ENCODE results near the gene FXYD7.
"Not testable (repeated sequence)": the region's sequence is repeated elsewhere in the genome, so short reads cannot be mapped to it uniquely, and the experiment has no call there.

Gene FXYD7

GRCh38 chr19:35150445-35150844 lies 7.4 kb downstream of the FXYD7 start:
- no peaks in the 10 kb centered on the region for H3K9me3 ChIP-seq (ENCODE audit: control insufficient read depth, insufficient read depth, low read depth, low read length)
- peak; percentile 82 for TF ChIP-seq ZNF341 (tag by site-specific recombination; IDR thresholded peaks at IDR 0.05; ENCODE audit: low read depth)
- TF ChIP-seq PRDM10 (tag by site-specific recombination; IDR thresholded peaks at IDR 0.05) = peak; percentile 97
- TF ChIP-seq GFI1B (tag by site-specific recombination; IDR thresholded peaks at IDR 0.05) = no peak
- no peaks in the 10 kb centered on the region; a peak in 1 of 3 replicates for H3K36me3 ChIP-seq (ENCODE audit: control insufficient read depth in 2 of 2, insufficient read depth in 1 of 2, low read length in 2 of 2)
- H3K4me3 ChIP-seq (ENCODE audit: low read depth, low read length) = no peak overlapping the region
- H3K4me1 ChIP-seq (ENCODE audit: control insufficient read depth, insufficient read depth, low read length) = peaks cover 21% of the 10 kb centered on the region
- CTCF ChIA-PET = interaction anchor here (0.6 to 1.7 kb wide), 3 partner anchors 9 to 83 kb away, joined by 4 to 8 read pairs (median 6); no protein-coding TSS in a partner anchor
- 0 out of 2 replicates have a peak overlapping the region, but pooled peaks have one; percentile 14 for H3K27ac ChIP-seq (ENCODE audit: extremely low read depth, low read depth, low read length)
- POLR2A ChIA-PET = no interaction called here

GRCh38 chr19:35151273-35152065 lies 8.4 kb downstream of the FXYD7 start:
- Histone ChIP-seq H3K36me3 (ENCODE audit: control insufficient read depth in 2 of 2, insufficient read depth in 1 of 2, low read length in 2 of 2) (no peaks in the 10 kb centered on the region; a peak in 1 of 3 replicates), H3K4me1 (ENCODE audit: control insufficient read depth, insufficient read depth, low read length) (peaks cover 24% of the 10 kb centered on the region), H3K9me3 (ENCODE audit: control insufficient read depth, insufficient read depth, low read depth, low read length) (no peaks in the 10 kb centered on the region), H3K27ac (ENCODE audit: extremely low read depth, low read depth, low read length) (no peak overlapping the region), H3K4me3 (ENCODE audit: low read depth, low read length) (no peak overlapping the region)
- ChIA-PET CTCF (interaction anchor here (0.6 to 5.9 kb wide), 8 partner anchors 9 to 966 kb away, joined by 3 to 82 read pairs (median 6); partner anchors contain the start of genes FXYD7 and LGI4), POLR2A (interaction anchor here (0.6 to 1.8 kb wide), 3 partner anchors 10 to 113 kb away, joined by 3 to 4 read pairs (median 4); no protein-coding TSS in a partner anchor)
- no peak for TF ChIP-seq ZNF10 (tag by site-specific recombination; IDR thresholded peaks at IDR 0.05)
- no peak for TF ChIP-seq ZNF24 (tag by site-specific recombination; IDR thresholded peaks at IDR 0.05)

GRCh38 chr19:35153129-35153522 lies 10.1 kb downstream of the FXYD7 start:
- peaks cover 9 to 15% of the 10 kb centered on the region in 2 experiments for H3K36me3 ChIP-seq (ENCODE audit: control insufficient read depth in 2 of 2, insufficient read depth in 1 of 2, low read length in 2 of 2)
- H3K4me1 ChIP-seq (ENCODE audit: control insufficient read depth, insufficient read depth, low read length) = peaks cover 24% of the 10 kb centered on the region
- H3K4me3 ChIP-seq (ENCODE audit: low read depth, low read length); H3K27ac ChIP-seq (ENCODE audit: extremely low read depth, low read depth, low read length); H3K9me3 ChIP-seq (ENCODE audit: control insufficient read depth, insufficient read depth, low read depth, low read length): not testable (repeated sequence)
- peak; percentile 69; the same call in 1 of the 2 replicates for TF ChIP-seq ZSCAN16 (tag by site-specific recombination; IDR thresholded peaks at IDR 0.05)
- POLR2A ChIA-PET = interaction anchor here (1.8 to 2.7 kb wide), 2 partner anchors 12 to 111 kb away, joined by 4 to 25 read pairs; no protein-coding TSS in a partner anchor
- CTCF ChIA-PET = interaction anchor here (0.6 to 5.9 kb wide), 14 partner anchors 8 to 713 kb away, joined by 3 to 82 read pairs (median 3); partner anchors contain the start of genes FXYD7 and LGI4

GRCh38 chr19:35153701-35154524 lies 10.9 kb downstream of the FXYD7 start:
- Histone ChIP-seq H3K36me3 (ENCODE audit: control insufficient read depth in 2 of 2, insufficient read depth in 1 of 2, low read length in 2 of 2) (peaks cover 17 to 23% of the 10 kb centered on the region in 2 experiments), H3K4me1 (ENCODE audit: control insufficient read depth, insufficient read depth, low read length) (peaks cover 24% of the 10 kb centered on the region), H3K9me3 (ENCODE audit: control insufficient read depth, insufficient read depth, low read depth, low read length) (no peaks in the 10 kb centered on the region), H3K27ac (ENCODE audit: extremely low read depth, low read depth, low read length) (peak overlapping the region; percentile 30; the same call in 1 of the 2 replicates), H3K4me3 (ENCODE audit: low read depth, low read length) (peak overlapping the region; percentile 57)
- POLR2A ChIA-PET = interaction anchor here (0.6 to 2.7 kb wide), 6 partner anchors 9 to 152 kb away, joined by 3 to 25 read pairs (median 5); partner anchors contain the start of gene LGI4
- CTCF ChIA-PET = interaction anchor here (0.5 to 5.9 kb wide), 27 partner anchors 8 to 841 kb away, joined by 3 to 82 read pairs (median 4); partner anchors contain the start of genes FXYD7 and LGI4
- TF ChIP-seq HOXD13 (CRISPR knock-in tag; IDR thresholded peaks at IDR 0.05; ENCODE audit: borderline replicate concordance) = no peak
- no peak for TF ChIP-seq ZNF501 (tag by site-specific recombination; IDR thresholded peaks at IDR 0.05)
- no peak for TF ChIP-seq ZNF521 (tag by site-specific recombination; IDR thresholded peaks at IDR 0.05)
- 0 out of 2 replicates have a peak, but pooled peaks have one; percentile 3 for TF ChIP-seq ZNF266 (tag by site-specific recombination; IDR thresholded peaks at IDR 0.05; ENCODE audit: low read depth)
- no peak for TF ChIP-seq ZNF362 (tag by site-specific recombination; IDR thresholded peaks at IDR 0.05)
- TF ChIP-seq CTCF (tag by site-specific recombination; IDR thresholded peaks at IDR 0.05) = peak; percentile 65; the same call in 1 of the 2 replicates
- TF ChIP-seq PRDM10 (tag by site-specific recombination; IDR thresholded peaks at IDR 0.05) = peak; percentile 85
